Loucy (cell line): ENCODE data around the gene JAG2.

ENCODE experiments used
- H2AFZ ChIP-seq: fragments of 200-600 bp; sonication (generic); 2 replicates; pipeline ENCODE4 v1.6.0; 2016; ENCODE audit warnings: antibody characterized with exemption, mild to moderate bottlenecking, low read length, moderate library complexity
- H3F3A ChIP-seq: fragments of 200-600 bp; 2 replicates; pipeline ENCODE4 v1.6.0; 2016; ENCODE audit warnings: antibody characterized with exemption, low read depth, mild to moderate bottlenecking
- H3K27me3 ChIP-seq: fragments of 200-600 bp; sonication (generic); 2 replicates; pipeline ENCODE4 v1.6.1; 2014; ENCODE audit warnings: low read length, mild to moderate bottlenecking; ENCODE audit not compliant: insufficient read depth, poor library complexity, severe bottlenecking
- H3K36me3 ChIP-seq: fragments of 200-600 bp; sonication (generic); 2 replicates; pipeline ENCODE4 v1.6.1; 2016; ENCODE audit warnings: low read length; ENCODE audit not compliant: insufficient read depth
- H3K4me1 ChIP-seq: fragments of 200-600 bp; sonication (generic); 2 replicates; pipeline ENCODE4 v1.5.1; 2014; ENCODE audit warnings: low read length, mild to moderate bottlenecking; ENCODE audit not compliant: insufficient read depth, poor library complexity, severe bottlenecking
- H3K4me2 ChIP-seq: fragments of 200-600 bp; sonication (generic); 2 replicates; pipeline ENCODE4 v1.6.0; 2014; ENCODE audit warnings: antibody characterized with exemption, low read length, low read depth, mild to moderate bottlenecking; ENCODE audit not compliant: poor library complexity, severe bottlenecking
- H3K4me3 ChIP-seq: fragments of 200-600 bp; sonication (generic); 2 replicates; pipeline ENCODE4 v1.5.1; 2014; ENCODE audit warnings: low read length, mild to moderate bottlenecking, mixed read lengths; ENCODE audit not compliant: poor library complexity, severe bottlenecking
- H3K79me2 ChIP-seq: fragments of 200-600 bp; sonication (generic); 2 replicates; pipeline ENCODE4 v1.6.1; 2014; ENCODE audit warnings: low read length; ENCODE audit not compliant: insufficient read depth
- H3K9ac ChIP-seq: fragments of 200-600 bp; sonication (generic); 2 replicates; pipeline ENCODE4 v1.6.0; 2014; ENCODE audit warnings: mild to moderate bottlenecking, low read depth, low read length, moderate library complexity; ENCODE audit not compliant: poor library complexity, severe bottlenecking
- H3K9me2 ChIP-seq: fragments of 200-600 bp; sonication (generic); replicated peaks from 2 replicates; pipeline ENCODE4 v1.6.1; 2016; ENCODE audit warnings: low read depth, low read length, mixed read lengths
- H3K9me3 ChIP-seq: fragments of 200-600 bp; sonication (generic); 2 replicates; pipeline ENCODE4 v1.6.1; 2014; ENCODE audit warnings: mild to moderate bottlenecking, antibody characterized with exemption, low read length, low read depth; ENCODE audit not compliant: insufficient read depth
- H4K20me1 ChIP-seq: fragments of 200-600 bp; sonication (generic); 2 replicates; pipeline ENCODE4 v1.6.0; 2014; ENCODE audit warnings: antibody characterized with exemption, low read length, mild to moderate bottlenecking; ENCODE audit not compliant: insufficient read depth, poor library complexity, severe bottlenecking
- CTCF ChIP-seq: fragments of 200-600 bp; sonication (generic); conservative IDR thresholded peaks from 2 replicates; pipeline ENCODE4 v1.5.1; 2014; ENCODE audit warnings: mild to moderate bottlenecking, antibody characterized with exemption, low read length
- EZH2phosphoT487 ChIP-seq: fragments of 200-600 bp; IDR thresholded peaks from 2 replicates; pipeline ENCODE4 v1.6.1; 2018; ENCODE audit warnings: antibody characterized with exemption, mild to moderate bottlenecking, moderate library complexity, borderline replicate concordance

The JAG2 gene

GRCh38 chr14:105143451-105144025 is 25.0 kb downstream of the JAG2 start:
- H3K4me2 ChIP-seq, result no peak overlapping the region
- no peak overlapping the region for H3K4me3 ChIP-seq
- H3K9ac ChIP-seq, result no peak overlapping the region
- no peak overlapping the region for H2AFZ ChIP-seq
- H3K79me2 ChIP-seq, result no peaks in the 10 kb centered on the region
- TF ChIP-seq EZH2phosphoT487 (no peak), CTCF (no peak)
- peaks cover 8% of the 10 kb centered on the region; the same call in 1 of the 2 replicates for H3K9me3 ChIP-seq
- H3K27me3 ChIP-seq, result no peaks in the 10 kb centered on the region
- H3K36me3 ChIP-seq, result no peaks in the 10 kb centered on the region
- no peaks in the 10 kb centered on the region for H3K9me2 ChIP-seq
- H3F3A ChIP-seq, result no peaks in the 10 kb centered on the region
- H3K4me1 ChIP-seq, result no peaks in the 10 kb centered on the region
- no peaks in the 10 kb centered on the region for H4K20me1 ChIP-seq

- no peaks in the 10 kb centered on the region for H3K36me3 ChIP-seq
- H3F3A ChIP-seq, result no peaks in the 10 kb centered on the region
- TF ChIP-seq EZH2phosphoT487 (no peak), CTCF (no peak)
Measured at GRCh38 chr14:105142651-105143450, 25.7 kb downstream of the JAG2 start.

GRCh38 chr14:105141486-105142281 is 26.9 kb downstream of the JAG2 start:
- Histone ChIP-seq H3K79me2 (no peaks in the 10 kb centered on the region), H3K9ac (no peak overlapping the region), H2AFZ (no peak overlapping the region), H3K4me2 (no peak overlapping the region), H3K9me3 (peaks cover 8% of the 10 kb centered on the region; the same call in 1 of the 2 replicates), H3K4me3 (no peak overlapping the region), H3K9me2 (no peaks in the 10 kb centered on the region), H3K36me3 (no peaks in the 10 kb centered on the region), H3F3A (no peaks in the 10 kb centered on the region), H3K4me1 (no peaks in the 10 kb centered on the region), H4K20me1 (no peaks in the 10 kb centered on the region), H3K27me3 (no peaks in the 10 kb centered on the region)
- no peak for TF ChIP-seq EZH2phosphoT487
- no peak for TF ChIP-seq CTCF

More at GRCh38 chr14:105142651-105143450, 25.7 kb downstream of the JAG2 start:
- H3K4me1 ChIP-seq, result no peaks in the 10 kb centered on the region
- H2AFZ ChIP-seq, result no peak overlapping the region
- no peaks in the 10 kb centered on the region for H3K9me2 ChIP-seq
- no peaks in the 10 kb centered on the region for H4K20me1 ChIP-seq
- no peak overlapping the region for H3K4me3 ChIP-seq
- no peaks in the 10 kb centered on the region for H3K27me3 ChIP-seq
- peaks cover 8% of the 10 kb centered on the region; the same call in 1 of the 2 replicates for H3K9me3 ChIP-seq
- no peak overlapping the region for H3K9ac ChIP-seq
- H3K4me2 ChIP-seq, result no peak overlapping the region
- H3K79me2 ChIP-seq, result no peaks in the 10 kb centered on the region
